C4-2B (cell line): ENCODE measurements around the gene ASAH2.

ENCODE experiments used
- CTCF ChIP-seq: fragments of 450-650 bp; conservative IDR thresholded peaks from 2 replicates; pipeline ENCODE4 v1.5.1; 2017; ENCODE audit warnings: mild to moderate bottlenecking
- ZFX ChIP-seq: fragments of 450-650 bp; IDR thresholded peaks from 2 replicates; pipeline ENCODE4 v1.6.1; 2017

GRCh38 chr10:50219200-50219599 is 32.1 kb downstream of the ASAH2 start:
- TF ChIP-seq CTCF: no peak
- TF ChIP-seq ZFX: no peak
